Glutamatergic neuron (in vitro differentiated cells): ENCODE data around the gene ARSG. TPM values are rescaled to one million over a fixed set of nuclear protein-coding genes. Genes with fewer than 3 reads are reported as not detected.

Source experiments
- DNase-seq: peaks from one replicate; pipeline ENCODE4 v3.0.0; 2022
- H3K27ac Mint-ChIP-seq: one replicate; pipeline ENCODE4 v1.8.0; 2020; ENCODE audit warnings: mild to moderate bottlenecking, mixed read lengths, inconsistent platforms; ENCODE audit not compliant: unreplicated experiment
- H3K27me3 Mint-ChIP-seq: one replicate; pipeline ENCODE4 v1.8.0; 2020; ENCODE audit warnings: mild to moderate bottlenecking, moderate library complexity, mixed read lengths, inconsistent platforms; ENCODE audit not compliant: unreplicated experiment
- H3K36me3 Mint-ChIP-seq: one replicate; pipeline ENCODE4 v1.8.0; 2020; ENCODE audit warnings: mild to moderate bottlenecking, mixed read lengths, inconsistent platforms; ENCODE audit not compliant: unreplicated experiment
- H3K4me1 Mint-ChIP-seq: one replicate; pipeline ENCODE4 v1.8.0; 2020; ENCODE audit warnings: mild to moderate bottlenecking, low read depth, mixed read lengths, inconsistent platforms; ENCODE audit not compliant: unreplicated experiment
- H3K4me3 Mint-ChIP-seq: one replicate; pipeline ENCODE4 v1.8.0; 2020; ENCODE audit warnings: mild to moderate bottlenecking, mixed read lengths, inconsistent platforms; ENCODE audit not compliant: unreplicated experiment
- H3K9me3 Mint-ChIP-seq: one replicate; pipeline ENCODE4 v1.8.0; 2020; ENCODE audit warnings: mild to moderate bottlenecking, moderate library complexity, mixed read lengths, inconsistent platforms; ENCODE audit not compliant: unreplicated experiment
- total RNA-seq: library from RNA; stranded (reverse); fragmentation: NEBNext Ultra II Directional; extraction: Animal tissue kit (Norgen Biotek cat#: 25700); gene quantifications from one replicate; pipeline ENCODE4 v1.2.1, GENCODE V29; 2021; ENCODE audit not compliant: unreplicated experiment
- TF ChIP-seq, protein P1 (sequence below): fragments of 200-600 bp; sonication (generic); IDR thresholded peaks from one replicate; pipeline ENCODE4 v1.5.0; 2021; ENCODE audit not compliant: partially characterized antibody, unreplicated experiment

The ARSG gene
- total RNA-seq, 1 donor from 2014 or later, result 1.9 TPM

DNA sequence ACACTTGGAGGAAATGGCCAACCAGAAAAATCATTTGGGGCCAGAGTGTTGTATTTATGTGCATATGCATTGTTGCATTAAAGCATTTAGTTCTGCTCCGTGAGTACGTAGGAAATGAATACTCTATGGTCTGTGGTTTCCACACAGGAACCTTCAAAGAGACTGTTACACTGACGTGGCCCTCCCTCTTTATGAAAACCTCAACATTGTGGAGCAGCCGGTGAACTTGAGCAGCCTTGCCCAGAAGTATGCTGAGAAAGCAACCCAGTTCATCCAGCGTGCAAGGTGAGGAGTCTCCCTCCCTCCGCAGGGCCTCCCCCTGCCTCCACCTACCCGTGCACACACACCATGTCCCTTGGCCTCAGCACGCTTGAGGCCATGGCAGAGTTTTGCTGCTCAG is 65.2 kb downstream of the ARSG start:
- Mint-ChIP-seq H3K4me3 (no peak overlapping the region), H3K36me3 (no peaks in the 10 kb centered on the region), H3K4me1 (peaks cover 4% of the 10 kb centered on the region), H3K9me3 (peaks cover 3% of the 10 kb centered on the region), H3K27me3 (no peaks in the 10 kb centered on the region), H3K27ac (no peak overlapping the region)
- DNase-seq, result no peak
- TF ChIP-seq, protein P1, sequence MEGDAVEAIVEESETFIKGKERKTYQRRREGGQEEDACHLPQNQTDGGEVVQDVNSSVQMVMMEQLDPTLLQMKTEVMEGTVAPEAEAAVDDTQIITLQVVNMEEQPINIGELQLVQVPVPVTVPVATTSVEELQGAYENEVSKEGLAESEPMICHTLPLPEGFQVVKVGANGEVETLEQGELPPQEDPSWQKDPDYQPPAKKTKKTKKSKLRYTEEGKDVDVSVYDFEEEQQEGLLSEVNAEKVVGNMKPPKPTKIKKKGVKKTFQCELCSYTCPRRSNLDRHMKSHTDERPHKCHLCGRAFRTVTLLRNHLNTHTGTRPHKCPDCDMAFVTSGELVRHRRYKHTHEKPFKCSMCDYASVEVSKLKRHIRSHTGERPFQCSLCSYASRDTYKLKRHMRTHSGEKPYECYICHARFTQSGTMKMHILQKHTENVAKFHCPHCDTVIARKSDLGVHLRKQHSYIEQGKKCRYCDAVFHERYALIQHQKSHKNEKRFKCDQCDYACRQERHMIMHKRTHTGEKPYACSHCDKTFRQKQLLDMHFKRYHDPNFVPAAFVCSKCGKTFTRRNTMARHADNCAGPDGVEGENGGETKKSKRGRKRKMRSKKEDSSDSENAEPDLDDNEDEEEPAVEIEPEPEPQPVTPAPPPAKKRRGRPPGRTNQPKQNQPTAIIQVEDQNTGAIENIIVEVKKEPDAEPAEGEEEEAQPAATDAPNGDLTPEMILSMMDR, result no peak

DNA sequence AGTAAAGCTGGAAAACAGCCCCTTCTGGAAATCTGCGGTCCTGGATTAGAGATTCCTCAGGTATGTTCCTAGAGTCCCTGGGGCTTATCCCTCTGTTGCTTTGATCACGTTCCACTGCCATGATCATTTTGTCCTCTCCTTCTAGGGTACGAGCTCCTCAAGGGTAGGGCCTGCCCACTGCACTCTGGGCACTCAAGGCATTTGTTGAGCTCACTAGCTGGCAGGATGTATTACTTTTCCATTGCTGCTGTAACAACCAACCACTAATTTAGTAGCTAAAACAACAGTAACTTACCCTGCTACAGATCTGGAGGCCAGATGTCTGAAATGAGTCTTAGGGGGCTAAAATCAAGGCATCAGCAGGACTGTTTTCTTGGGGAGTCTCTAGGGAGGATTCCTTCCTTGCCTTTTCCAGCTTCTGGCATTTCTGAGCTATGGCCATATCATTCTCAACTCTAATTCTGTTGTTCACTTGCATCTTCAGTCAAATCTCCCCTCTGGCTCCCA is 65.7 kb downstream of the ARSG start:
- Mint-ChIP-seq H3K27me3 (no peaks in the 10 kb centered on the region), H3K36me3 (no peaks in the 10 kb centered on the region), H3K27ac (no peak overlapping the region), H3K4me3 (no peak overlapping the region), H3K4me1 (peaks cover 4% of the 10 kb centered on the region), H3K9me3 (peaks cover 3% of the 10 kb centered on the region)
- DNase-seq, result no peak
- TF ChIP-seq, protein P1, result no peak

DNA sequence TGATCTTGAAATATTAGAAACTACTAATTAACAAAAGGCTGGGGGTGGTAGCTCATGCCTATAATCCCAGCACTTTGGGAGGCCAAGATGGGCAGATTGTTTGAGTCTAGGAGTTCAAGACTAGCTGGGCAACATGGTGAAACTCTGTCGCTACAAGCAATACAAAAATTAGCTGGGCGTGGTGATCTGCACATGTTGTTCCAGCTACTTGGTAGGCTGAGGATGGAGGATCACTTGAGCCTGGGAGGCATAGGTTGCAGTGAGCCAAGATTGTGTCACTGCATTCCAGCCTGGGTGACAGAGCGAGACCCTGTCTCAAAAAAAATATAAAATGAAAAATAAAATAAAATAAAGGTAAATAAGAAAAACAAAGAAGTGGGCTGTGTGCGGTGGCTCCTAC is 66.6 kb downstream of the ARSG start:
- no peak for DNase-seq
- Mint-ChIP-seq H3K4me1 (peaks cover 4% of the 10 kb centered on the region), H3K4me3 (no peak overlapping the region), H3K27me3 (no peaks in the 10 kb centered on the region), H3K36me3 (no peaks in the 10 kb centered on the region), H3K9me3 (peaks cover 3% of the 10 kb centered on the region), H3K27ac (no peak overlapping the region)
- TF ChIP-seq, protein P1, result no peak

DNA sequence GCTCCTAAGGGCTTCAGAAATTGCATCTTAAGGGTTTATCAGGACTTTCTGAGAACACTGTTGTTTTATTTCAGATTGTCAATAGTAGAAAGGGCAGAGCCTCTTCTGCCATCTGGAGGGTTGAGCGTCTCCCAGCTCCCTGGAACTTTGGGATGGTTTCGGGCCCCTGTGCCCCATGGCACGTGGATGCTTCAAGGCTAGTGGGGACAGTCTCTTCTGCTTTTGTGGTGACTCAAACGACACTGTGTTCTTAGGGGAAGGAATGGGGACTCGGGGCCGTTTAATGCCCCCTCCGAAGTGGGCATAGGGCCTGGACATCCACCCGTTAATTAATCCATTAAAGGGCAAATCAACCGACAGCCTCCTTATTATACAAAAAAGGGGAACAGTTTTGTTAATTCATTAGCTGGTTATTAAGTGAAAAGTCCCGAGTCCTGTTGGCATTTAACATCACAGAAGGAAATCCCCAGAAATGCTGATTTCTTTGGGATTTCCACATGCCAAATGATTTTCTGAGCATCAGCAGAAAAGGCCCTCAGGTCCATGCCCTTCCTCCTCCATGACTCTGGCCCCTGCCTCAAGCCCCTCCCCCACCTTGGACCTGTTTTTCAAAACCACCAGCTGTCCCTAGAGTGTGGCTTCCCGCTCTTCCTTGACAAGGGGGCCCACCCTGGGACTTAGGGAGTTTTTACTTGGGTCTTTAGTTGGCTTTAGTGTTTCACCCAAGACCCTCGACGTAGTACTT is 68.7 kb downstream of the ARSG start:
- peaks cover 3% of the 10 kb centered on the region for H3K9me3 Mint-ChIP-seq
- no peak overlapping the region for H3K27ac Mint-ChIP-seq
- TF ChIP-seq, protein P1, result no peak
- H3K4me1 Mint-ChIP-seq, result peaks cover 4% of the 10 kb centered on the region
- no peaks in the 10 kb centered on the region for H3K27me3 Mint-ChIP-seq
- no peak for DNase-seq
- H3K36me3 Mint-ChIP-seq, result no peaks in the 10 kb centered on the region
- no peak overlapping the region for H3K4me3 Mint-ChIP-seq

DNA sequence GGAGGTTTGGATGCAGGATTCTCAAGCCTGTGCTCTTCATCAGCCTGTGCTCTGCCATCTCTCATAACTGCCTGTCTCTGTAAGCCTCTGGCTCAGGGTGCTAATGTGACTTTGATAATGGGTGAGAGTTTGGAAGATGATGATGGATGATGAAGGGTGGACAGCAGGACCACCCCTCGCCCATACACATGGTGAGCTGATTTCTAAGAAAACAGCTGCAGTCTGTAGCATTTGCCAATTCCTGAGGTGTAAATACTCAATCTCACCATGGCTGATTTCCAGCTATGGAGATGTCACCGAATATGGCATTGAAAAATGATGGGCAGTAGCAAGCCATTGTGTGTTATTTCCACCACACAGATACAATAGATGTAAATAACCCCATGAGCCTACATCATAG is 74.2 kb downstream of the ARSG start:
- H3K4me1 Mint-ChIP-seq, result peaks cover under 1% of the 10 kb centered on the region
- TF ChIP-seq, protein P1, result no peak
- peaks cover 4% of the 10 kb centered on the region for H3K36me3 Mint-ChIP-seq
- H3K27me3 Mint-ChIP-seq, result peaks cover 3% of the 10 kb centered on the region
- H3K4me3 Mint-ChIP-seq, result no peak overlapping the region
- H3K9me3 Mint-ChIP-seq, result no peaks in the 10 kb centered on the region
- DNase-seq, result no peak
- no peak overlapping the region for H3K27ac Mint-ChIP-seq
